ENCODE data around the gene PPM1N.

PPM1N gene

GRCh38 chr19:45529420-45529785 lies 31.2 kb downstream of the PPM1N start:
- no peak for DNase-seq (ENCODE audit: low spot score)

DNA sequence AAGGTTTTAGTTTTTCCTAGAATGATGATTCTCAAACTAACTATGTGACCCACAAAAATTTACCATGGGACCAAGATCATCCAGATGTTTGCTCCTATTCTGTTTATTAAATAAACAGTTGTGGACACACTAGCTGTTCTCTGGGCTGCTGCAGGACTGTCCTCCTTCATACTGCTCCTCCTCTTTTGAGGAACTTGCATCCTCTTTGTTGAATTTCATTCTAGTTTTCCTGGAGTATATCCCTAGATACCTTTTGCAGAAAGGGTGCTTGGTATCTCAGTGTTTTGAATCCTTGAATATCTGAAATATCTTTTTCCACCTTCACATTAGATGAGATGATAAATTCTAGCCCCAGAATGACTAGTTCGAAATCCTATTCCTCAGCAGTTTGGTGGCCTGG lies 33.1 kb downstream of the PPM1N start:
- DNase-seq (ENCODE audit: low spot score) = no peak

- DNase-seq (ENCODE audit: low spot score) = no peak
Measured at GRCh38 chr19:45539459-45539858, 41.2 kb downstream of the PPM1N start.

DNA sequence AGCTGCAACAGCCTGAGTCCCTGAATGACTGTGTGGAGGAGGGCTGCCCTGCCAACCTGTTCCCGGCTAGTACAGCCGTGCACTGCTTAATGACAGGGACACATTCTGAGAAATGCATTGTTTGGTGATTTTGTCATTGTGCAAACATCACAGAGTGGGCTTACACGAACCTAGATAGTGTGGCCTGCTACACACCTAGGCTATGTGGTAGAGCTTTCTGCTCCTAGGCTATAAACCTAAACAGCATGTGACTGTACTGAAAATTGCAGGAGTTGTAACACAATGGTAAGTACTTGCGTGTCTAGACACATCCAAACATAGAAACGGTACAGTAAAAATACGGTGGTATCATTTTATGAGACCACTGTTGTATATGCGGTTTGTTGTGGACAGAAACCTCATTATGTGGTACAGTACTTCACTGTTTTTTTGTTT lies 44.0 kb downstream of the PPM1N start:
- no peak for DNase-seq (ENCODE audit: low spot score)

- DNase-seq (ENCODE audit: low spot score) = no peak
Measured at GRCh38 chr19:45547211-45547770, 49.0 kb downstream of the PPM1N start.

- DNase-seq (ENCODE audit: low spot score) = no peak
Measured at GRCh38 chr19:45547965-45548609, 49.8 kb downstream of the PPM1N start.

All from germinal center (tissue), 1 donor.